IMR-90 (cell line): Measurements from ENCODE around the gene WDFY1. TPM values are rescaled to one million over a fixed set of nuclear protein-coding genes. Genes with fewer than 3 reads are reported as not detected.

ENCODE experiments used
- ATAC-seq: fragments of 200-7000 bp; cut with Tn5 transposase; 2 replicates; pipeline ENCODE4 v1.9.1; 2020; ENCODE audit warnings: low read depth, mild to moderate bottlenecking, moderate library complexity
- BruUV-seq: library from RNA; stranded (reverse); fragments of 400-500 nt; replicated peaks from 2 replicates; lab custom pipeline; 2021; lab: Mats Ljungman, UMichigan
- CTCF ChIA-PET: fragments of 300-600 bp; formaldehyde crosslinking; extraction: SDS; loops from one replicate; lab custom pipeline; 2021; ENCODE audit warnings: antibody characterized with exemption; lab: Yijun Ruan, JAX
- POLR2A ChIA-PET: fragments of 300-600 bp; sonication (Branson Sonifier 250); formaldehyde crosslinking; loops from one replicate; lab custom pipeline; 2022; ENCODE audit warnings: antibody characterized with exemption; ENCODE audit not compliant: unreplicated experiment; lab: Charles Lee
- DNase-seq: peaks from one replicate; pipeline ENCODE4 v3.0.0; 2013
- H2AFZ ChIP-seq: replicated peaks from 2 replicates; pipeline ENCODE3; 2013; ENCODE audit warnings: low read length, mild to moderate bottlenecking; ENCODE audit not compliant: poor library complexity
- H2AK5ac ChIP-seq: 2 replicates; pipeline ENCODE4 v1.6.1; 2013; ENCODE audit warnings: low read depth, low read length, inconsistent platforms
- H2AK9ac ChIP-seq: replicated peaks from 2 replicates; pipeline ENCODE3; 2013; ENCODE audit warnings: mild to moderate bottlenecking, low read depth, low read length, moderate library complexity; ENCODE audit not compliant: poor library complexity
- H2BK120ac ChIP-seq: 2 replicates; pipeline ENCODE4 v1.6.1; 2013; ENCODE audit warnings: low read depth, low read length, inconsistent platforms
- H2BK15ac ChIP-seq: 3 replicates; pipeline ENCODE4 v1.6.1; 2013; ENCODE audit warnings: low read depth, low read length, inconsistent platforms
- H2BK20ac ChIP-seq: 2 replicates; pipeline ENCODE4 v1.6.1; 2013; ENCODE audit warnings: low read depth, mild to moderate bottlenecking, inconsistent platforms, low read length, moderate library complexity
- H2BK5ac ChIP-seq: 2 replicates; pipeline ENCODE4 v1.6.1; 2013; ENCODE audit warnings: mild to moderate bottlenecking, low read depth, low read length, inconsistent platforms; ENCODE audit not compliant: poor library complexity, severe bottlenecking
- H3K14ac ChIP-seq: replicated peaks from 2 replicates; pipeline ENCODE4 v1.6.1; 2013; ENCODE audit warnings: low read depth, low read length, inconsistent platforms
- H3K18ac ChIP-seq: 2 replicates; pipeline ENCODE4 v1.6.1; 2013; ENCODE audit warnings: low read depth, low read length, control low read depth
- H3K23ac ChIP-seq: 2 replicates; pipeline ENCODE4 v1.6.1; 2013; ENCODE audit warnings: low read depth, low read length, inconsistent platforms
- H3K27ac ChIP-seq: 2 replicates; pipeline ENCODE4 v1.5.1; 2013; ENCODE audit warnings: mild to moderate bottlenecking, control low read depth, low read length; ENCODE audit not compliant: insufficient read depth
- H3K27me3 ChIP-seq: 2 replicates; pipeline ENCODE4 v1.6.1; 2013; ENCODE audit warnings: low read length; ENCODE audit not compliant: control insufficient read depth, insufficient read depth
- H3K36me3 ChIP-seq: 2 replicates; pipeline ENCODE4 v1.6.1; 2013; ENCODE audit warnings: low read length, mixed read lengths; ENCODE audit not compliant: control insufficient read depth, insufficient read depth
- H3K4ac ChIP-seq: 2 replicates; pipeline ENCODE4 v1.6.1; 2013; ENCODE audit warnings: low read depth, low read length, inconsistent platforms
- H3K4me1 ChIP-seq: 2 replicates; pipeline ENCODE4 v1.6.1; 2013; ENCODE audit warnings: low read length, mixed read lengths; ENCODE audit not compliant: control insufficient read depth, insufficient read depth
- H3K4me2 ChIP-seq: 2 replicates; pipeline ENCODE4 v1.6.1; 2013; ENCODE audit warnings: low read depth, mild to moderate bottlenecking, control low read depth, low read length, moderate library complexity
- H3K4me3 ChIP-seq: 2 replicates; pipeline ENCODE4 v1.5.1; 2013; ENCODE audit warnings: low read depth, mild to moderate bottlenecking, control low read depth, low read length, moderate library complexity; ENCODE audit not compliant: insufficient read depth
- H3K56ac ChIP-seq: 2 replicates; pipeline ENCODE4 v1.6.1; 2013; ENCODE audit warnings: low read length, inconsistent platforms; ENCODE audit not compliant: insufficient read depth; ENCODE audit errors: extremely low read depth
- H3K79me1 ChIP-seq, 2 experiments: 2 replicates each; pipeline ENCODE4 v1.6.1; 2013; ENCODE audit warnings: low read length in 2 of 2, inconsistent platforms in 1 of 2, low read depth in 1 of 2
- H3K9ac ChIP-seq: 2 replicates; pipeline ENCODE4 v1.6.1; 2013; ENCODE audit warnings: low read depth, low read length, control low read depth
- H3K9me1 ChIP-seq: 2 replicates; pipeline ENCODE4 v1.6.1; 2013; ENCODE audit warnings: low read length, inconsistent platforms; ENCODE audit not compliant: insufficient read depth
- H3K9me3 ChIP-seq: 2 replicates; pipeline ENCODE4 v1.6.1; 2013; ENCODE audit warnings: low read length; ENCODE audit not compliant: control insufficient read depth, insufficient read depth
- H4K20me1 ChIP-seq: 2 replicates; pipeline ENCODE4 v1.6.1; 2013; ENCODE audit warnings: low read length, inconsistent platforms; ENCODE audit not compliant: insufficient read depth
- H4K5ac ChIP-seq: 2 replicates; pipeline ENCODE4 v1.6.1; 2013; ENCODE audit warnings: mild to moderate bottlenecking, low read depth, low read length, control low read depth
- H4K8ac ChIP-seq, 2 experiments: 2 replicates each; pipeline ENCODE4 v1.6.1; 2013; ENCODE audit warnings: low read depth in 2 of 2, low read length in 2 of 2, control low read depth in 1 of 2, inconsistent platforms in 1 of 2
- H4K91ac ChIP-seq: 2 replicates; pipeline ENCODE4 v1.6.1; 2013; ENCODE audit warnings: low read depth, low read length, inconsistent platforms; ENCODE audit not compliant: insufficient read depth
- CEBPB ChIP-seq: IDR thresholded peaks from 2 replicates; pipeline ENCODE4 v1.6.1; 2012; ENCODE audit warnings: low read depth, low read length, improper control_type of control experiment
- ELK1 ChIP-seq: fragments of 150-350 bp; IDR thresholded peaks from 2 replicates; pipeline ENCODE4 v1.6.1; 2016; ENCODE audit warnings: low read depth, mild to moderate bottlenecking, low read length, moderate library complexity, borderline replicate concordance
- FOS ChIP-seq: fragments of 150-350 bp; IDR thresholded peaks from 2 replicates; pipeline ENCODE4 v1.6.1; 2016; ENCODE audit warnings: low read depth, low read length
- RAD21 ChIP-seq: IDR thresholded peaks from 2 replicates; pipeline ENCODE4 v1.6.1; 2012; ENCODE audit warnings: low read length, improper control_type of control experiment
- WGBS, 2 experiments: methylation state at CpG; one replicate each; pipeline versions ENCODE4 v1.1.5 to v1.1.7; 2013; ENCODE audit warnings: missing lambda C conversion rate in 2 of 2; ENCODE audit not compliant: insufficient read length in 1 of 2; ENCODE audit errors: extremely low coverage in 2 of 2; 5-methylcytosine and 5-hydroxymethylcytosine counted together
- dilution Hi-C: fragments of 300-500 bp; cut with HindIII; formaldehyde crosslinking; loops from one replicate; pipeline ENCODE4 v1.14.3; 2018; ENCODE audit warnings: low sequenced_read_pairs; ENCODE audit not compliant: unreplicated experiment
- in situ Hi-C: fragments of 300-500 bp; cut with MboI; formaldehyde crosslinking; loops from 3 replicates; pipeline ENCODE4 v1.14.3; 2019; ENCODE audit warnings: low sequenced_read_pairs, inconsistent platforms, mixed read lengths
- intact Hi-C: fragments of 100-400 bp; cut with micrococcal nuclease; formaldehyde crosslinking; loops from 2 replicates; pipeline ENCODE4 v1.10.0; 2022
- polyA plus RNA-seq, 3 experiments: library from polyadenylated mRNA; depleted of rRNA; stranded (reverse); fragments of >200 nt; gene quantifications; 2 replicates each; pipeline ENCODE4 v1.2.3, GENCODE V29; 2012; ENCODE audit warnings: low replicate concordance in 1 of 3
- total RNA-seq: library from RNA; depleted of rRNA; stranded (reverse); fragments of >200 nt; gene quantifications from 2 replicates; pipeline ENCODE4 v1.2.3, GENCODE V29; 2012

WDFY1 gene
- total and polyA plus RNA-seq, 2 of the 4 experiments (the other 2 are of a cell fraction), result 35.6 to 93.6 TPM

- H3K9me1 ChIP-seq, result no peaks in the 10 kb centered on the region; the same call in 1 of the 2 replicates
- ChIA-PET CTCF (no interaction called here), POLR2A (no interaction called here)
- no peak for ATAC-seq
- H2BK15ac ChIP-seq, result no peak overlapping the region
- no peaks in the 10 kb centered on the region for H4K20me1 ChIP-seq
- no peak overlapping the region for H3K23ac ChIP-seq
- no peak overlapping the region for H2BK5ac ChIP-seq
- H3K27me3 ChIP-seq, result no peaks in the 10 kb centered on the region
- no peak overlapping the region for H2AFZ ChIP-seq
- H3K27ac ChIP-seq, result no peak overlapping the region
- no peak overlapping the region for H3K9ac ChIP-seq
- H3K4ac ChIP-seq, result no peak overlapping the region
- H4K5ac ChIP-seq, result peak overlapping the region; percentile 34; the same call in 1 of the 2 replicates
- no peak overlapping the region for H4K8ac ChIP-seq
- no peak overlapping the region; the same call in 1 of the 2 replicates for H4K91ac ChIP-seq
- H2BK120ac ChIP-seq, result no peak overlapping the region
- no peak overlapping the region; the same call in 1 of the 2 replicates for H3K4me2 ChIP-seq
- TF ChIP-seq RAD21 (no peak), FOS (no peak), ELK1 (no peak), CEBPB (peak; percentile 44; the same call in 1 of the 2 replicates)
- BruUV-seq, result no TSS peak
- peak; percentile 73 for DNase-seq
- peaks cover 2% of the 10 kb centered on the region; the same call in 1 of the 2 replicates for H3K9me3 ChIP-seq
- no peak overlapping the region for H3K4me3 ChIP-seq
- no peak overlapping the region for H2AK5ac ChIP-seq
- in situ Hi-C loops, result no loop called here
- no peak overlapping the region for H3K56ac ChIP-seq
- peaks cover 6% of the 10 kb centered on the region for H3K4me1 ChIP-seq
- H3K18ac ChIP-seq, result no peak overlapping the region
- H2AK9ac ChIP-seq, result no peak overlapping the region
- H3K79me1 ChIP-seq, result no peaks in the 10 kb centered on the region
- dilution Hi-C loops, result no loop called here
- H3K36me3 ChIP-seq, result peaks cover 4% of the 10 kb centered on the region
- H3K14ac ChIP-seq, result no peak overlapping the region
- no CpG with 5 or more reads among the region's 3 CpGs for WGBS, 2 experiments
- H2BK20ac ChIP-seq, result no peak overlapping the region
- intact Hi-C loops, result no loop called here
Measured at GRCh38 chr2:223853425-223853837, 91.7 kb downstream of the WDFY1 start.
